K562 (cell line): Measurements from ENCODE around the gene TMTC4. TPM values are rescaled to one million over a fixed set of nuclear protein-coding genes. Genes with fewer than 3 reads are reported as not detected.
"Not testable (repeated sequence)": the region's sequence is repeated elsewhere in the genome, so short reads cannot be mapped to it uniquely, and the experiment has no call there.

Source experiments
- ATAC-seq: fragments of 200-7000 bp; cut with Tn5 transposase; 3 replicates; pipeline ENCODE4 v1.9.1; 2020; ENCODE audit warnings: moderate library complexity
- BruUV-seq: library from RNA; stranded (reverse); fragments of 400-500 nt; replicated peaks from 2 replicates; lab custom pipeline; 2021; lab: Mats Ljungman, UMichigan
- CTCF ChIA-PET: fragments of 300-600 bp; formaldehyde crosslinking; extraction: SDS; loops from one replicate; lab custom pipeline; 2021; ENCODE audit warnings: low intra/inter-chr PET ratio; lab: Yijun Ruan, JAX
- POLR2A ChIA-PET: fragments of 300-600, 350-650 bp; sonication (Branson Sonifier 250); formaldehyde crosslinking; extraction: SDS; loops from one replicate; lab custom pipeline; 2021; ENCODE audit warnings: antibody characterized with exemption, inconsistent platforms; lab: Yijun Ruan, JAX
- DNase-seq, 4 experiments: peaks; one replicate each; pipeline versions ENCODE4 v3.0.0 to v3.0.0-alpha.2; 2011 to 2018; ENCODE audit warnings: low spot score in 3 of 4, mixed read lengths in 3 of 4; ENCODE audit errors: extremely low read depth in 1 of 4
- FAIRE-seq: peaks from 2 replicates; lab custom pipeline; 2011; peaks lifted over from hg19 to GRCh38; lab: Jason Lieb, UNC
- H2AFZ ChIP-seq: 2 replicates; pipeline ENCODE4 v1.6.0; 2011; ENCODE audit warnings: low read depth, low read length, control low read depth, inconsistent platforms
- H3K27ac ChIP-seq: fragments of 200-600 bp; 3 replicates; pipeline ENCODE4 v1.8.0; 2011; ENCODE audit warnings: low read depth, mild to moderate bottlenecking, control low read depth, inconsistent platforms, low read length, moderate library complexity, mixed read lengths; ENCODE audit errors: extremely low read depth
- H3K27me3 ChIP-seq, 2 experiments: fragments of 300-600 bp in 1 of 2; 2 replicates in 1 of 2; 3 replicates in 1 of 2; pipeline versions ENCODE4 v1.6.0 to v1.8.0; 2011; ENCODE audit warnings: inconsistent platforms in 2 of 2, low read length in 2 of 2, mild to moderate bottlenecking in 1 of 2, mixed read lengths in 1 of 2, moderate library complexity in 1 of 2; ENCODE audit not compliant: control insufficient read depth in 2 of 2, insufficient read depth in 2 of 2
- H3K36me3 ChIP-seq: fragments of 300-600 bp; 3 replicates; pipeline ENCODE4 v1.8.0; 2011; ENCODE audit warnings: mild to moderate bottlenecking, low read length, inconsistent platforms; ENCODE audit not compliant: control insufficient read depth, insufficient read depth
- H3K4me1 ChIP-seq, 2 experiments: fragments of 200-600 bp in 1 of 2; replicated peaks in 1 of 2; 2 replicates in 1 of 2; 3 replicates in 1 of 2; pipeline versions ENCODE4 v1.5.1 to v1.8.0; 2011; ENCODE audit warnings: inconsistent platforms in 2 of 2, low read length in 2 of 2, mild to moderate bottlenecking in 1 of 2, mixed read lengths in 1 of 2, moderate library complexity in 1 of 2; ENCODE audit not compliant: control insufficient read depth in 2 of 2, insufficient read depth in 2 of 2
- H3K4me2 ChIP-seq: 2 replicates; pipeline ENCODE4 v1.6.1; 2011; ENCODE audit warnings: low read length, control low read depth, inconsistent platforms, mixed read lengths; ENCODE audit not compliant: insufficient read depth
- H3K4me3 ChIP-seq: fragments of 200-600 bp; sonication (generic), shearing (Covaris generic); 2 replicates; pipeline ENCODE4 v1.5.1; 2016; ENCODE audit warnings: control low read depth, inconsistent platforms
- H3K79me2 ChIP-seq: fragments of 200-600 bp; 3 replicates; pipeline ENCODE4 v1.8.0; 2011; ENCODE audit warnings: low read length, inconsistent platforms; ENCODE audit not compliant: control insufficient read depth, insufficient read depth
- H3K9ac ChIP-seq, 2 experiments: 2 replicates each; pipeline versions ENCODE4 v1.6.0 to v1.6.1; 2011; ENCODE audit warnings: low read depth in 2 of 2, low read length in 2 of 2, control low read depth in 1 of 2, inconsistent platforms in 1 of 2, mild to moderate bottlenecking in 1 of 2, mixed read lengths in 1 of 2; ENCODE audit not compliant: insufficient read depth in 1 of 2
- H3K9me1 ChIP-seq: one replicate; pipeline ENCODE4 v1.6.0; 2011; ENCODE audit warnings: inconsistent platforms, mild to moderate bottlenecking, low read length, moderate library complexity; ENCODE audit not compliant: control insufficient read depth, insufficient read depth
- H3K9me3 ChIP-seq: replicated peaks from 2 replicates; pipeline ENCODE4 v1.5.1; 2011; ENCODE audit warnings: low read depth, low read length, inconsistent platforms; ENCODE audit not compliant: control insufficient read depth, insufficient read depth
- H4K20me1 ChIP-seq: replicated peaks from 2 replicates; pipeline ENCODE4 v1.6.1; 2011; ENCODE audit warnings: low read length, inconsistent platforms, mixed read lengths; ENCODE audit not compliant: control insufficient read depth, insufficient read depth
- BRF2 ChIP-seq: IDR thresholded peaks from 3 replicates; pipeline ENCODE4 v1.6.1; 2011; ENCODE audit warnings: borderline replicate concordance, mild to moderate bottlenecking; ENCODE audit not compliant: insufficient read length, insufficient read depth
- OTX1 ChIP-seq: fragments of 450-650 bp; formaldehyde crosslinking; IDR thresholded peaks from 2 replicates; pipeline ENCODE4 v1.4.0; 2022; ENCODE audit warnings: mild to moderate bottlenecking
- RNF2 ChIP-seq: sonication (generic); IDR thresholded peaks from 2 replicates; pipeline ENCODE4 v1.6.1; 2016
- WGBS: fragments of 100-300 bp; shearing (Covaris generic); methylation state at CpG from one replicate; pipeline ENCODE4 v1.1.6; 2016; ENCODE audit warnings: low coverage, mixed read lengths; ENCODE audit not compliant: insufficient coverage; ENCODE audit errors: missing lambda C conversion rate; 5-methylcytosine and 5-hydroxymethylcytosine counted together
- in situ Hi-C: fragments of 300-500 bp; cut with MboI; formaldehyde crosslinking; loops from 4 replicates; pipeline ENCODE4 v1.15.0; 2018; ENCODE audit warnings: inconsistent platforms, mixed read lengths
- intact Hi-C: fragments of 100-400 bp; cut with micrococcal nuclease; formaldehyde crosslinking; loops from 2 replicates; pipeline ENCODE4 v1.14.2; 2022
- polyA plus RNA-seq, 8 experiments: library from polyadenylated mRNA; depleted of rRNA in 4 of 8; stranded (reverse) in 5 of 8; unstranded in 3 of 8; fragments of >200 nt; fragmentation: Nextera tagmentation in 2 of 8; fragmentation: Illumina TruSeq in 1 of 8; extraction: Ambion mirVana in 2 of 8; extraction: Trizol in 1 of 8; gene quantifications; 2 replicates each; pipeline versions ENCODE4 v1.2.1 to v1.2.3, GENCODE V29; 2011 to 2014; ENCODE audit warnings: inconsistent platforms in 1 of 8, missing spikeins in 1 of 8
- total RNA-seq, 7 experiments: library from RNA; depleted of rRNA in 6 of 7; stranded (reverse); fragments of >200 nt in 6 of 7; fragmentation: Illumina TruSeq in 2 of 7; extraction: Trizol in 2 of 7; gene quantifications; 2 replicates each; pipeline versions ENCODE4 v1.2.1 to v1.2.3, GENCODE V29; 2011 to 2021; ENCODE audit warnings: low replicate concordance in 1 of 7
- TF ChIP-seq, protein P1 (sequence below): fragments of 450-650 bp; IDR thresholded peaks from 2 replicates; pipeline ENCODE4 v1.6.1; 2014; ENCODE audit warnings: low read depth, mild to moderate bottlenecking, moderate library complexity, borderline replicate concordance

The TMTC4 gene
- total and polyA plus RNA-seq, 9 of the 15 experiments (the other 6 are each of a cell fraction or from before 2014, with no cell fraction given), result 3.5 to 16.7 (median 11.8) TPM

GRCh38 chr13:100619940-100620339 lies 54.7 kb downstream of the TMTC4 start (continued):
- no peak for TF ChIP-seq RNF2
- no peak for TF ChIP-seq OTX1 (CRISPR knock-in tag)
- TF ChIP-seq, protein P1, sequence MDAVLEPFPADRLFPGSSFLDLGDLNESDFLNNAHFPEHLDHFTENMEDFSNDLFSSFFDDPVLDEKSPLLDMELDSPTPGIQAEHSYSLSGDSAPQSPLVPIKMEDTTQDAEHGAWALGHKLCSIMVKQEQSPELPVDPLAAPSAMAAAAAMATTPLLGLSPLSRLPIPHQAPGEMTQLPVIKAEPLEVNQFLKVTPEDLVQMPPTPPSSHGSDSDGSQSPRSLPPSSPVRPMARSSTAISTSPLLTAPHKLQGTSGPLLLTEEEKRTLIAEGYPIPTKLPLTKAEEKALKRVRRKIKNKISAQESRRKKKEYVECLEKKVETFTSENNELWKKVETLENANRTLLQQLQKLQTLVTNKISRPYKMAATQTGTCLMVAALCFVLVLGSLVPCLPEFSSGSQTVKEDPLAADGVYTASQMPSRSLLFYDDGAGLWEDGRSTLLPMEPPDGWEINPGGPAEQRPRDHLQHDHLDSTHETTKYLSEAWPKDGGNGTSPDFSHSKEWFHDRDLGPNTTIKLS, result no peak
- no peak for TF ChIP-seq BRF2

DNA sequence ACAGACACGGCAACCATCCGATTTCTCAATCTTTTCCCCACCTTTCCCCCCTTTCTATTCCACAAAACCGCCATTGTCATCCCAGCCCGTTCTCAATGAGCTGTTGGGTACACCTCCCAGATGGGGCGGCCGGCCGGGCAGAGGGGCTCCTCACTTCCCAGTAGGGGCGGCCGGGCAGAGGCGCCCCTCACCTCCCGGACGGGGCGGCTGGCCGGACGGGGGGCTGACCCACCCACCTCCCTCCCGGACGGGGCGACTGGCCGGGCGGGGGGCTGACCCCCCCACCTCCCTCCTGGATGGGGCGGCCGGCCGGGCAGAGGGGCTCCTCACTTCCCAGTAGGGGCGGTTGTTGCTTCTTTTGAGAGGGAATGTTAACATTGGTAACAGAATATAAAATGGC lies 55.7 kb downstream of the TMTC4 start:
- H3K4me1 ChIP-seq, H3K9me1 ChIP-seq, BruUV-seq, DNase-seq, H3K27me3 ChIP-seq, H3K27ac ChIP-seq, intact Hi-C loops, H3K9me3 ChIP-seq, ATAC-seq, FAIRE-seq, H3K79me2 ChIP-seq, H3K36me3 ChIP-seq, H2AFZ ChIP-seq, POLR2A ChIA-PET, H4K20me1 ChIP-seq, H3K4me3 ChIP-seq, H3K9ac ChIP-seq, H3K4me2 ChIP-seq, CTCF ChIA-PET: not testable (repeated sequence)
- in situ Hi-C loops, result loop anchor here (25.0 kb wide), 1 partner anchor 1993 kb away; no protein-coding TSS in a partner anchor
- no CpG with 5 or more reads among the region's 24 CpGs for WGBS
